ENCODE data around the gene ST3GAL5. TPM values are rescaled to one million over a fixed set of nuclear protein-coding genes. Genes with fewer than 3 reads are reported as not detected.

Gene ST3GAL5
- total RNA-seq, 2 experiments from 2014 or later, result 7.4 to 11.3 TPM

DNA sequence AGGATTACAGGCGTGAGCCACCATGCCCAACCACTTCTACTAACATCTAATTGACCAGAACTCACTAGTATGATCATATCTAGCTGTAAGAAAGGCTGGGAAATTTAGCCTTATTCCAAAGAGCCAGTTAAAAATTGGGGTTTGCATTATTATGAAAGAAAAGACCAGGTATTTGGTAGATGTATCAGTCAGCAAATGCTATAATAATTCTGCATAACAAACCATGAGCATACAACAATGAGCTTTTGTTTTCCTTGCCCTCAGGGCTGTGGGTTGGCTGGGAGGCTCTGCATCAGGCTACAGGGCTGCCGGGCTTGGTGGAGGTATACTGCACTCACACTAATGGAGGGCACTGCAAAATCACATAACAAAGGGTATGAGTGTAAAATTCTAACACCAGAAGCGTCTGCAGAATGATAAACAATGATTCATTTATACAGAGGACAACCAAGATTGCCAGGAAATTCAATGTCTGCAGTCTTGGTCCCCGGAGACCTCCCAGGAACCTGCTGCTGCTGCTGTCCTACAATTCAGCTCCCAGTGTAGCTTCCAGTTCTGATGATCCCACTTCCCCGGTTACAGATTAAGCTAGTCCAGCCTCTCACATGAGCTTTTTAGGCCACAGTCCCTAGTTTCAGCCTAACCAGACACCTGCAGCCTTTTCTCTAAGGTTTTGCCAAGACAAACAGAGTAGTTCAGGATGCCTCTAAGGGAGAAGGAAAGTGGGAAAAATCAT lies 32.2 kb upstream of the ST3GAL5 start:
- no peaks in the 10 kb centered on the region for H3K79me2 ChIP-seq (ENCODE audit: insufficient read depth, low read depth, low read length)
- no peak overlapping the region for H2AFZ ChIP-seq (ENCODE audit: low read length)
- no peak for DNase-seq (ENCODE audit: low spot score)
- H4K20me1 ChIP-seq (ENCODE audit: insufficient read depth, low read length), result no peaks in the 10 kb centered on the region
- no peaks in the 10 kb centered on the region for H3K9me3 ChIP-seq (ENCODE audit: low read length)
- H3K4me2 ChIP-seq (ENCODE audit: low read length), result no peak overlapping the region
- no peak overlapping the region for H3K4me3 ChIP-seq (ENCODE audit: low read depth, low read length, poor library complexity, severe bottlenecking)
- BruUV-seq (replicated peaks), result no TSS peak
- H3K9me2 ChIP-seq (ENCODE audit: insufficient read depth, low read length), result no peaks in the 10 kb centered on the region
- TF ChIP-seq, protein P1, sequence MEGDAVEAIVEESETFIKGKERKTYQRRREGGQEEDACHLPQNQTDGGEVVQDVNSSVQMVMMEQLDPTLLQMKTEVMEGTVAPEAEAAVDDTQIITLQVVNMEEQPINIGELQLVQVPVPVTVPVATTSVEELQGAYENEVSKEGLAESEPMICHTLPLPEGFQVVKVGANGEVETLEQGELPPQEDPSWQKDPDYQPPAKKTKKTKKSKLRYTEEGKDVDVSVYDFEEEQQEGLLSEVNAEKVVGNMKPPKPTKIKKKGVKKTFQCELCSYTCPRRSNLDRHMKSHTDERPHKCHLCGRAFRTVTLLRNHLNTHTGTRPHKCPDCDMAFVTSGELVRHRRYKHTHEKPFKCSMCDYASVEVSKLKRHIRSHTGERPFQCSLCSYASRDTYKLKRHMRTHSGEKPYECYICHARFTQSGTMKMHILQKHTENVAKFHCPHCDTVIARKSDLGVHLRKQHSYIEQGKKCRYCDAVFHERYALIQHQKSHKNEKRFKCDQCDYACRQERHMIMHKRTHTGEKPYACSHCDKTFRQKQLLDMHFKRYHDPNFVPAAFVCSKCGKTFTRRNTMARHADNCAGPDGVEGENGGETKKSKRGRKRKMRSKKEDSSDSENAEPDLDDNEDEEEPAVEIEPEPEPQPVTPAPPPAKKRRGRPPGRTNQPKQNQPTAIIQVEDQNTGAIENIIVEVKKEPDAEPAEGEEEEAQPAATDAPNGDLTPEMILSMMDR (conservative IDR thresholded peaks at IDR 0.05; ENCODE audit: low read length), result no peak
- TF ChIP-seq EZH2phosphoT487 (IDR thresholded peaks at IDR 0.05; ENCODE audit: borderline replicate concordance, low read depth, low read length), result no peak
- H3K4me1 ChIP-seq (ENCODE audit: insufficient read depth, low read length, poor library complexity, severe bottlenecking), result no peaks in the 10 kb centered on the region
- ChIA-PET POLR2A (interaction anchor here (0.7 kb wide), 2 partner anchors 24 to 363 kb away, joined by 3 read pairs; no protein-coding TSS in a partner anchor), CTCF (ENCODE audit: unreplicated experiment) (no interaction called here)
- no peaks in the 10 kb centered on the region for H3K36me3 ChIP-seq (ENCODE audit: insufficient read depth, low read length)
- H3K27ac ChIP-seq (ENCODE audit: low read depth, low read length, poor library complexity, severe bottlenecking), result no peak overlapping the region
- intact Hi-C loops (cut with micrococcal nuclease; ENCODE audit: unreplicated experiment), result no loop called here

DNA sequence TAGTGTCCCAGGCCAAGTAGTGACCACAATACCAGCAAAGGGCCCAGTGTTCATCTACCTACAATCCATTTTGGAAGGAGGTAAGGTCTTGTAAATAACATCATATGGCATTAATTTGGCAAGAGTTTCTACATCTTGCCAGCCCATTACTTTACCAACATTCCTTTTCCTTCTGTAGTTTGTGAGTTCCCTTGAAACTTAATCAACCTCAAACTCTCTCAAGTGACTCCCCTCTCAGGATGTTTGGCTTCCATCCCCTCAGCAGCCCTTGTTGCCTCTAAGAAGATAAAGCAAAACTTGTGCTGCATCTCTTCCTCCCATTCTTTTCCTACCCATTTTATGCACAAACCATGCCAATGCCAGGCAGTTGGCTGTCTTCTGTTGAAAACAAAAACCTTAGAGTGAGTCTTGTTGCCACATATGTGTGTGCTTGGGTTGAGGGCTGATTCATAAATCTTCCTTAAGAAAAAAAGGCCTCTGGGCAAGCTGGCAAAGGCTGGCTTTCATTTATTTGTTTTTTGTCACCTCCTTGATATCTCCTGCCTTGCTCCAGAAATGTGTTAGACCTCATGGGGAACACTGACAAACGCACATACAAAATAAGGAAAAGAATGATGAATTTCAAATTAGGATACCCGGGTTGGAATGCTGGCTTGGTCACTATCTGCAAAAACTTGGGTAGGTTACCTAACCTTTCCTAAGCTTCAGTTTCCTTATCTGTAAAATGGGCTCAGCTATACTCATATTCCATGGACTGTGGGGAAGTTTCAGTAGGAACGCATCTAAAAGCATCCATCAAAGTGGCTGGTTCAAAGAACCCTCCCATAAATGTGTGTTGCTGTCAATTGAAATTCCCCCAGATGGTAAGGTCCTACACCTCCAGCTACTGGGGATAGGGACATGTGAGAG lies 29.4 kb upstream of the ST3GAL5 start:
- Histone ChIP-seq H3K4me3 (ENCODE audit: low read depth, low read length, poor library complexity, severe bottlenecking) (no peak overlapping the region), H3K27ac (ENCODE audit: low read depth, low read length, poor library complexity, severe bottlenecking) (no peak overlapping the region), H3K9me3 (ENCODE audit: low read length) (no peaks in the 10 kb centered on the region), H3K9me2 (ENCODE audit: insufficient read depth, low read length) (no peaks in the 10 kb centered on the region), H3K4me2 (ENCODE audit: low read length) (no peak overlapping the region), H4K20me1 (ENCODE audit: insufficient read depth, low read length) (no peaks in the 10 kb centered on the region), H3K79me2 (ENCODE audit: insufficient read depth, low read depth, low read length) (no peaks in the 10 kb centered on the region), H3K4me1 (ENCODE audit: insufficient read depth, low read length, poor library complexity, severe bottlenecking) (no peaks in the 10 kb centered on the region), H2AFZ (ENCODE audit: low read length) (no peak overlapping the region), H3K36me3 (ENCODE audit: insufficient read depth, low read length) (no peaks in the 10 kb centered on the region)
- intact Hi-C loops (cut with micrococcal nuclease; ENCODE audit: unreplicated experiment), result no loop called here
- DNase-seq (ENCODE audit: low spot score), result no peak
- CTCF ChIA-PET (ENCODE audit: unreplicated experiment), result no interaction called here
- POLR2A ChIA-PET, result no interaction called here
- no peak for TF ChIP-seq EZH2phosphoT487 (IDR thresholded peaks at IDR 0.05; ENCODE audit: borderline replicate concordance, low read depth, low read length)
- TF ChIP-seq, protein P1 (conservative IDR thresholded peaks at IDR 0.05; ENCODE audit: low read length), result no peak
- no TSS peak for BruUV-seq (replicated peaks)

Measured in OCI-LY7 (cell line).